ENCODE results near the gene CAAP1. TPM values are rescaled to one million over a fixed set of nuclear protein-coding genes. Genes with fewer than 3 reads are reported as not detected.
A peak's percentile ranks its signal among the peaks of the same experiment; 100 is the strongest.

The CAAP1 gene
- total and polyA plus RNA-seq, 2 of the 8 experiments (the other 6 are each of a cell fraction or from before 2014, with no cell fraction given): 9.5 to 36.7 TPM

DNA sequence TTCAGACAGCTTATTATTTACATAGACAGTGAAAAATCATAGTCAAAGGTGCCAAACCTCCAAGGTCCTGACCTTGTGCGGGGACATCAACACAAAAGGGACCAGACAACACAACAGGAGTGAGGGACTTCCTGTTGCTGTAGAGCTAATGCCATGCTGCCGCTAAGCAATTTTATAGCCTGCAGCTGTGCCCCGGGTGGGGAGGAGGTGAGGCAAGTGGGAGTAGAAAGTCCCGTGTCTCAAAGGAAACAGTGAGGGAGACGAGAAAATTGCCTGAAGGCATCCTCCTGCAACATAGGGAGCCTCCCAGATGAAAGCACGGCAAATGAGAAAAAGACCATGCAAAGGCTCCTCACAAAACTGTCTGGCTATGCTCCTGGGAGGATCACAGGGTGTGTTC, 58.8 kb downstream of the CAAP1 start:
- H4K5ac ChIP-seq (ENCODE audit: insufficient read length, low read depth, low read length): no peak overlapping the region
- CTCF ChIA-PET (ENCODE audit: partially characterized antibody): interaction anchor here (0.6 kb wide), 1 partner anchor 209 kb away, joined by 5 read pairs; no protein-coding TSS in a partner anchor

More for the DNA sequence above, 58.8 kb downstream of the CAAP1 start:
- Histone ChIP-seq H2AFZ (ENCODE audit: low read length) (no peak overlapping the region), H3K79me1 (ENCODE audit: low read depth, low read length) (no peaks in the 10 kb centered on the region), H3K27ac (ENCODE audit: low read depth, low read length) (no peak overlapping the region), H2AK5ac (ENCODE audit: low read depth, low read length) (0 out of 2 replicates have a peak overlapping the region, but pooled peaks have one; percentile 65), H3K4me1 (replicated peaks in 1 of 4; ENCODE audit: control insufficient read depth in 3 of 4, insufficient read depth in 4 of 4, low read length in 3 of 4) (peaks cover 0 to 5% (median 0%) of the 10 kb centered on the region in 4 experiments; a peak in 1 of 7 replicates), H2BK15ac (ENCODE audit: low read length) (0 out of 2 replicates have a peak overlapping the region, but pooled peaks have one; percentile 31), H3K14ac (ENCODE audit: insufficient read length) (no peak overlapping the region), H4K8ac (ENCODE audit: extremely low read depth, insufficient read depth, low read length) (no peak overlapping the region), H3K4ac (replicated peaks; ENCODE audit: insufficient read length, low read depth, low read length) (no peak overlapping the region), H3K18ac (ENCODE audit: extremely low read depth, low read length) (peak overlapping the region; percentile 93; the same call in 1 of the 2 replicates), H3K23me2 (ENCODE audit: low read depth, low read length) (no peaks in the 10 kb centered on the region), H2BK5ac (ENCODE audit: low read depth, low read length) (no peak overlapping the region), H2BK120ac (replicated peaks; ENCODE audit: low read depth, low read length) (no peak overlapping the region), H3K36me3 (ENCODE audit: control insufficient read depth in 2 of 4, insufficient read depth in 4 of 4, low read length in 3 of 4) (peaks cover 0 to 4% (median 0%) of the 10 kb centered on the region in 4 experiments; a peak in 1 of 8 replicates), H3K9ac (replicated peaks in 1 of 4; ENCODE audit: extremely low read depth in 1 of 4, low read depth in 3 of 4, low read length in 3 of 4) (no peak overlapping the region), H4K91ac (replicated peaks; ENCODE audit: insufficient read length, low read length) (no peak overlapping the region), H2BK12ac (ENCODE audit: low read depth, low read length) (no peak overlapping the region), H3K4me2 (ENCODE audit: insufficient read depth in 1 of 2, low read depth in 2 of 2, low read length in 2 of 2) (no peak overlapping the region; a peak in 1 of 4 replicates), H3K4me3 (ENCODE audit: extremely low read depth in 1 of 4, insufficient read depth in 2 of 4, low read depth in 3 of 4, low read length in 4 of 4) (no peak overlapping the region), H3K23ac (ENCODE audit: insufficient read length) (no peak overlapping the region), H3K27me3 (replicated peaks in 1 of 4; ENCODE audit: control insufficient read depth in 3 of 4, extremely low read depth in 1 of 4, insufficient read depth in 3 of 4, low read length in 3 of 4) (no peaks in the 10 kb centered on the region), H4K20me1 (replicated peaks in 1 of 2; ENCODE audit: control insufficient read depth in 1 of 2, insufficient read depth in 2 of 2, low read length in 2 of 2) (no peaks in the 10 kb centered on the region), H3K9me3 (ENCODE audit: insufficient read depth in 2 of 2, low read depth in 1 of 2, low read length in 1 of 2) (no peaks in the 10 kb centered on the region), H2BK20ac (ENCODE audit: low read length) (no peak overlapping the region), H3K79me2 (ENCODE audit: control insufficient read depth in 1 of 2, insufficient read depth in 2 of 2, low read length in 2 of 2) (no peaks in the 10 kb centered on the region), H3K56ac (replicated peaks; ENCODE audit: insufficient read length, low read depth, low read length) (no peak overlapping the region)
- FAIRE-seq (no peak), DNase-seq (ENCODE audit: low read depth in 1 of 2, low spot score in 2 of 2) (peak in 1 of 2 experiments; percentile 21)
- WGBS, 2 experiments (ENCODE audit: extremely low coverage in 1 of 2, insufficient coverage in 1 of 2, insufficient read length in 1 of 2, insufficient replicate concordance in 2 of 2, low coverage in 1 of 2, low lambda C conversion rate in 2 of 2, missing lambda C conversion rate in 1 of 2): 84% methylated on average over 6 of the region's 6 CpGs; no CpG with 5 or more reads in 1 of the 2 experiments
- POLR2A ChIA-PET (ENCODE audit: partially characterized antibody): no interaction called here
- TF ChIP-seq SIX5 (IDR thresholded peaks at IDR 0.05; ENCODE audit: low read depth, low read length) (no peak), HDAC6 (IDR thresholded peaks at IDR 0.05; ENCODE audit: low read depth, low read length) (no peak), RBBP5 (IDR thresholded peaks at IDR 0.05; ENCODE audit: borderline replicate concordance, low read depth, low read length) (no peak), TBP (IDR thresholded peaks at IDR 0.05; ENCODE audit: low read depth, low read length) (no peak), RNF2 (IDR thresholded peaks at IDR 0.05; ENCODE audit: borderline replicate concordance, low read depth, low read length, missing control alignments, poor library complexity, severe bottlenecking) (no peak), POLR2A (IDR thresholded peaks at IDR 0.05; ENCODE audit: control extremely low read depth in 1 of 2, low read depth in 2 of 2, low read length in 2 of 2) (no peak), BCL11A (IDR thresholded peaks at IDR 0.05; ENCODE audit: low read depth in 2 of 2, low read length in 2 of 2) (no peak), SP2 (IDR thresholded peaks at IDR 0.05; ENCODE audit: low read length) (no peak), ASH2L (IDR thresholded peaks at IDR 0.05; ENCODE audit: low read length) (no peak)
